GM23338 (cell line): ENCODE results near the gene UQCRFS1. TPM values are rescaled to one million over a fixed set of nuclear protein-coding genes. Genes with fewer than 3 reads are reported as not detected.

Experiments used
- CREB1 ChIP-seq: fragments of 250-450 bp; sonication (Bioruptor Pico); IDR thresholded peaks from 2 replicates; pipeline ENCODE4 v1.5.0; 2020; ENCODE audit warnings: low read depth, mild to moderate bottlenecking, moderate library complexity
- EZH2 ChIP-seq: fragments of 200-600 bp; sonication (generic); IDR thresholded peaks from one replicate; pipeline ENCODE4 v1.8.0; 2017; ENCODE audit warnings: antibody characterized with exemption, mild to moderate bottlenecking, low read depth; ENCODE audit not compliant: unreplicated experiment
- STAT1 ChIP-seq: IDR thresholded peaks from one replicate; pipeline ENCODE4 v1.6.1; 2016; ENCODE audit warnings: antibody characterized with exemption; ENCODE audit not compliant: unreplicated experiment
- ZNF114 ChIP-seq: fragments of 250-450 bp; sonication (Bioruptor Pico); IDR thresholded peaks from 2 replicates; pipeline ENCODE4 v1.5.0; 2020; ENCODE audit warnings: mild to moderate bottlenecking, moderate library complexity
- ZNF462 ChIP-seq: fragments of 250-450 bp; sonication (Bioruptor Pico); IDR thresholded peaks from 2 replicates; pipeline ENCODE4 v1.5.0; 2020; ENCODE audit warnings: mild to moderate bottlenecking, moderate library complexity
- polyA plus RNA-seq: library from polyadenylated mRNA; unstranded; fragments of >200 nt; fragmentation: Nextera tagmentation; extraction: Ambion mirVana; gene quantifications from 2 replicates; pipeline ENCODE4 v1.2.1, GENCODE V29; 2016
- small RNA-seq: library from RNA; depleted of rRNA; stranded (forward); fragments of <200 nt; gene quantifications from one replicate; pipeline ENCODE3, GENCODE V24; 2014; ENCODE audit warnings: low replicate concordance
- total RNA-seq: library from RNA; depleted of rRNA; stranded (reverse); fragments of >200 nt; shearing (Covaris generic); gene quantifications from 2 replicates; pipeline ENCODE4 v1.2.3, GENCODE V29; 2014

UQCRFS1 gene
- total and polyA plus RNA-seq, 2 experiments from 2014 or later = 49.4 to 57.6 TPM

DNA sequence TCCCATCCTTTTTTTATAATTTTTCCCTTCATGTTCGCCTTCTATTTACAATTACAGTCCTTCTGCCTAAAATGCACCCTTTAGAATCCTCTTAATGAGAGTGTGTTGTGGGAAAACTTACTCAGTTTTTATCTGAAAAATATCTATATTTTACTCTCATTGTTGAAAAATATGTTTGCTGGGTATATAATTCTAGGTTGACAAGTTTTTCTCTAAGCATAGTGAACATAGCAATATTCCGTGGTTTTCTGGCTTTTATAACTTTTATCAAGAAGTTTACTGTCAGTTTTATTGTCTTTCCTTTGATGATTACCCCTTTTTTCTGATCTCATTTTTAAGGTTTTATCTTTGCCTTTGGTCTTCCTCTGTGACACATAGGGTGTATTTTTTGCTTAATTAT is 57.3 kb downstream of the UQCRFS1 start (continued):
- no peak for TF ChIP-seq CREB1 (CRISPR knock-in tag)
- TF ChIP-seq ZNF114 (CRISPR knock-in tag) = no peak
- no peak for TF ChIP-seq STAT1
- no peak for TF ChIP-seq EZH2
- no peak for TF ChIP-seq ZNF462 (CRISPR knock-in tag)

Small RNA genes lying within 50 kb of the gene (small RNA-seq; reads per million reads assigned to genes)
- gene RN7SL340P = not detected
